Endothelial cell of umbilical vein (primary cell): ENCODE results near the gene C12orf43. TPM values are rescaled to one million over a fixed set of nuclear protein-coding genes. Genes with fewer than 3 reads are reported as not detected.

Source experiments
- BruUV-seq: library from RNA; stranded (reverse); fragments of 400-500 nt; replicated peaks from 2 replicates; lab custom pipeline; 2021; lab: Mats Ljungman, UMichigan
- CTCF ChIA-PET: fragments of 300-600, 350-600 bp; sonication (Branson Sonifier 250); formaldehyde crosslinking; loops from one replicate; lab custom pipeline; 2021; ENCODE audit warnings: antibody characterized with exemption, inconsistent platforms; lab: Charles Lee
- POLR2A ChIA-PET: fragments of 300-600, 350-600 bp; sonication (Branson Sonifier 250); formaldehyde crosslinking; loops from one replicate; lab custom pipeline; 2021; ENCODE audit warnings: antibody characterized with exemption, inconsistent platforms; lab: Charles Lee
- DNase-seq: peaks from one replicate; pipeline ENCODE4 v3.0.0-alpha.2; 2011; ENCODE audit warnings: low read depth, low spot score
- FAIRE-seq: peaks from 2 replicates; lab custom pipeline; 2011; peaks lifted over from hg19 to GRCh38; lab: Jason Lieb, UNC
- H2AFZ ChIP-seq: 2 replicates; pipeline ENCODE4 v1.6.0; 2012; ENCODE audit warnings: low read depth, low read length, control low read depth, inconsistent platforms
- H3K27ac ChIP-seq: 2 replicates; pipeline ENCODE4 v1.5.1; 2011; ENCODE audit warnings: low read depth, mild to moderate bottlenecking, control low read depth, low read length, moderate library complexity; ENCODE audit not compliant: insufficient read depth
- H3K27me3 ChIP-seq, 2 experiments: 2 replicates each; pipeline versions ENCODE4 v1.6.0 to v1.6.1; 2011; ENCODE audit warnings: low read length in 2 of 2, mixed read lengths in 1 of 2; ENCODE audit not compliant: control insufficient read depth in 2 of 2, insufficient read depth in 2 of 2
- H3K36me3 ChIP-seq, 2 experiments: 2 replicates in 1 of 2; 3 replicates in 1 of 2; pipeline ENCODE4 v1.5.1; 2011; ENCODE audit warnings: low read length in 2 of 2, mild to moderate bottlenecking in 1 of 2, moderate library complexity in 1 of 2; ENCODE audit not compliant: control insufficient read depth in 2 of 2, insufficient read depth in 2 of 2; ENCODE audit errors: extremely low read depth in 1 of 2
- H3K4me1 ChIP-seq: 3 replicates; pipeline ENCODE4 v1.5.1; 2011; ENCODE audit warnings: mild to moderate bottlenecking, low read length; ENCODE audit not compliant: control insufficient read depth, insufficient read depth; ENCODE audit errors: extremely low read depth
- H3K4me2 ChIP-seq: 2 replicates; pipeline ENCODE4 v1.6.1; 2011; ENCODE audit warnings: low read length, control low read depth, mixed read lengths; ENCODE audit not compliant: insufficient read depth
- H3K4me3 ChIP-seq, 3 experiments: fragments of 200-600 bp in 1 of 3; sonication (generic), shearing (Covaris generic) in 1 of 3; replicated peaks in 1 of 3; 2 replicates each; pipeline ENCODE4 v1.5.1; 2011 to 2016; ENCODE audit warnings: control low read depth in 3 of 3, low read length in 3 of 3, mild to moderate bottlenecking in 2 of 3, inconsistent platforms in 1 of 3, low read depth in 1 of 3, moderate library complexity in 1 of 3; ENCODE audit not compliant: insufficient read depth in 1 of 3
- H3K79me2 ChIP-seq: 2 replicates; pipeline ENCODE4 v1.6.0; 2012; ENCODE audit warnings: low read length, inconsistent platforms; ENCODE audit not compliant: control insufficient read depth, insufficient read depth
- H3K9ac ChIP-seq: replicated peaks from 2 replicates; pipeline ENCODE3; 2011; ENCODE audit warnings: low read length, control low read depth; ENCODE audit not compliant: insufficient read depth; ENCODE audit errors: extremely low read depth
- H3K9me1 ChIP-seq: replicated peaks from 3 replicates; pipeline ENCODE4 v1.6.0; 2011; ENCODE audit warnings: mild to moderate bottlenecking, low read length; ENCODE audit not compliant: control insufficient read depth, insufficient read depth; ENCODE audit errors: extremely low read depth
- H3K9me3 ChIP-seq: replicated peaks from 2 replicates; pipeline ENCODE4 v1.5.1; 2012; ENCODE audit warnings: low read length, inconsistent platforms; ENCODE audit not compliant: control insufficient read depth, insufficient read depth
- H4K20me1 ChIP-seq: replicated peaks from 2 replicates; pipeline ENCODE3; 2011; ENCODE audit warnings: mild to moderate bottlenecking, low read length; ENCODE audit not compliant: control insufficient read depth, insufficient read depth; ENCODE audit errors: extremely low read depth
- CTCF ChIP-seq, 2 donors: IDR thresholded peaks; 1 replicate in 1 of 2; 2 replicates in 1 of 2; pipeline ENCODE4 v1.5.1; 2011; ENCODE audit warnings: low read length in 2 of 2, mild to moderate bottlenecking in 2 of 2, moderate library complexity in 2 of 2, control low read depth in 1 of 2, inconsistent platforms in 1 of 2, low read depth in 1 of 2; ENCODE audit not compliant: insufficient read depth in 1 of 2; ENCODE audit errors: extremely low read depth in 1 of 2
- EZH2 ChIP-seq: IDR thresholded peaks from 2 replicates; pipeline ENCODE4 v1.6.1; 2012; ENCODE audit warnings: borderline replicate concordance, low read depth, mild to moderate bottlenecking, moderate library complexity, low read length, inconsistent platforms; ENCODE audit not compliant: severe bottlenecking
- FOS ChIP-seq: IDR thresholded peaks from 2 replicates; pipeline ENCODE4 v1.6.1; 2011; ENCODE audit warnings: mild to moderate bottlenecking, low read length, moderate library complexity, borderline replicate concordance; ENCODE audit not compliant: insufficient read depth
- GATA2 ChIP-seq: IDR thresholded peaks from 2 replicates; pipeline ENCODE4 v1.7.0; 2011; ENCODE audit warnings: low read depth, mild to moderate bottlenecking, moderate library complexity, mixed read lengths, low read length; ENCODE audit not compliant: insufficient read length, insufficient read depth
- JUN ChIP-seq: IDR thresholded peaks from 2 replicates; pipeline ENCODE4 v1.6.1; 2011; ENCODE audit warnings: borderline replicate concordance, low read depth; ENCODE audit not compliant: insufficient read length, insufficient read depth
- MAX ChIP-seq: IDR thresholded peaks from 2 replicates; pipeline ENCODE4 v1.6.1; 2011; ENCODE audit not compliant: insufficient read depth, insufficient read length
- MYC ChIP-seq: IDR thresholded peaks from one replicate; pipeline ENCODE4 v1.6.1; 2011; ENCODE audit warnings: mild to moderate bottlenecking, low read depth, low read length
- POLR2A ChIP-seq: IDR thresholded peaks from 2 replicates; pipeline ENCODE4 v1.6.1; 2012; ENCODE audit warnings: low read depth, mild to moderate bottlenecking, control low read depth, low read length
- POLR2AphosphoS5 ChIP-seq: IDR thresholded peaks from 2 replicates; pipeline ENCODE4 v1.6.1; 2012; ENCODE audit warnings: low read depth, mild to moderate bottlenecking, control low read depth, low read length, moderate library complexity; ENCODE audit not compliant: insufficient read depth
- dilution Hi-C: fragments of 300-500 bp; cut with MboI; formaldehyde crosslinking; loops from one replicate; pipeline ENCODE4 v1.15.0; 2019; ENCODE audit warnings: low sequenced_read_pairs; ENCODE audit not compliant: extremely low pct_ligation_motif_present
- intact Hi-C: fragments of 100-400 bp; cut with micrococcal nuclease; formaldehyde crosslinking; loops from one replicate; pipeline ENCODE4 v1.10.0; 2022
- polyA plus RNA-seq, 4 experiments: library from polyadenylated mRNA; depleted of rRNA in 3 of 4; stranded (reverse) in 3 of 4; unstranded in 1 of 4; fragments of >200 nt; gene quantifications; 2 replicates each; pipeline versions ENCODE4 v1.2.1 to v1.2.3, GENCODE V29; 2011 to 2012; ENCODE audit warnings: missing spikeins in 1 of 4
- total RNA-seq: library from RNA; stranded (reverse); gene quantifications from 2 replicates; pipeline ENCODE4 v1.2.3, GENCODE V29; 2021

Gene C12orf43
- total and polyA plus RNA-seq, 2 donors (not counting 3 experiments of a cell fraction or from before 2014, with no cell fraction given) = 12.3 to 24.7 TPM

- Histone ChIP-seq H3K9me1 (no peaks in the 10 kb centered on the region), H3K4me2 (no peak overlapping the region), H3K4me3 (no peak overlapping the region), H3K9ac (no peak overlapping the region), H3K36me3 (no peaks in the 10 kb centered on the region), H4K20me1 (no peaks in the 10 kb centered on the region), H3K4me1 (no peaks in the 10 kb centered on the region), H3K9me3 (no peaks in the 10 kb centered on the region), H2AFZ (no peak overlapping the region), H3K27me3 (no peaks in the 10 kb centered on the region), H3K79me2 (no peaks in the 10 kb centered on the region), H3K27ac (no peak overlapping the region)
- ChIA-PET CTCF (interaction anchor here (0.7 to 1.9 kb wide), 2 partner anchors 9 to 10 kb away, joined by 4 to 5 read pairs; no protein-coding TSS in a partner anchor), POLR2A (no interaction called here)
- no TSS peak for BruUV-seq
- no peak for TF ChIP-seq POLR2A
- DNase-seq (no peak), FAIRE-seq (no peak)
- dilution Hi-C loops (no loop called here), intact Hi-C loops (loop anchor here (2.0 kb wide), 1 partner anchor 19 kb away; no protein-coding TSS in a partner anchor)
Observed at GRCh38 chr12:120961604-120962531, 54.4 kb downstream of the C12orf43 start.

GRCh38 chr12:120960657-120961056 is 55.6 kb downstream of the C12orf43 start:
- POLR2A ChIA-PET = no interaction called here
- no peaks in the 10 kb centered on the region for H4K20me1 ChIP-seq
- TF ChIP-seq POLR2A (no peak), CTCF (IDR thresholded peaks at IDR 0.05; ENCODE audit: extremely low read depth in 1 of 2, insufficient read depth in 1 of 2, low read depth in 1 of 2, low read length in 2 of 2) (no peak), MAX (no peak), JUN (no peak), MYC (no peak), EZH2 (no peak), GATA2 (no peak), FOS (no peak), POLR2AphosphoS5 (no peak)
- H2AFZ ChIP-seq = no peak overlapping the region
- BruUV-seq = no TSS peak
- no peak overlapping the region for H3K4me3 ChIP-seq
- no peak for DNase-seq
- H3K9me3 ChIP-seq = no peaks in the 10 kb centered on the region
- H3K27me3 ChIP-seq = no peaks in the 10 kb centered on the region
- CTCF ChIA-PET = interaction anchor here (3.7 kb wide), 1 partner anchor 11 kb away, joined by 17 read pairs; no protein-coding TSS in a partner anchor
- no peak overlapping the region for H3K9ac ChIP-seq
- no peak overlapping the region for H3K27ac ChIP-seq
- no peaks in the 10 kb centered on the region for H3K9me1 ChIP-seq
- intact Hi-C loops (no loop called here), dilution Hi-C loops (no loop called here)
- H3K79me2 ChIP-seq = no peaks in the 10 kb centered on the region
- no peak overlapping the region for H3K4me2 ChIP-seq
- no peak for FAIRE-seq
- H3K36me3 ChIP-seq = no peaks in the 10 kb centered on the region
- H3K4me1 ChIP-seq = no peaks in the 10 kb centered on the region
